Esophagus squamous epithelium (tissue), 5 donors: ENCODE results near the gene MRPL24. TPM values are rescaled to one million over a fixed set of nuclear protein-coding genes. Genes with fewer than 3 reads are reported as not detected.

Experiments
- DNase-seq: peaks from one replicate; lab custom pipeline; 2025; lab: John Stamatoyannopoulos, UW
- H3K27ac ChIP-seq, 4 donors: fragments of 200-600 bp; sonication (generic); one replicate each; pipeline ENCODE4 v1.5.1; 2016 to 2019; ENCODE audit warnings: mild to moderate bottlenecking in 1 of 4
- H3K27me3 ChIP-seq, 4 donors: fragments of 200-600 bp; sonication (generic); 1 replicate in 3 of 4; 2 replicates in 1 of 4; pipeline versions ENCODE4 v1.5.1 to v1.6.0; 2017 to 2021; ENCODE audit warnings: antibody characterized with exemption in 1 of 4
- H3K36me3 ChIP-seq, 3 donors: fragments of 200-600 bp; sonication (generic); one replicate each; pipeline ENCODE4 v1.5.1; 2016 to 2019
- H3K4me1 ChIP-seq, 3 donors: fragments of 200-600 bp; sonication (generic); one replicate each; pipeline ENCODE4 v1.5.1; 2017 to 2019
- H3K4me3 ChIP-seq, 4 donors: fragments of 200-600 bp; sonication (generic); 1 replicate in 3 of 4; 2 replicates in 1 of 4; pipeline ENCODE4 v1.5.1; 2016 to 2019; ENCODE audit warnings: mild to moderate bottlenecking in 2 of 4, moderate library complexity in 1 of 4
- H3K9me3 ChIP-seq, 3 donors: fragments of 200-600 bp; sonication (generic); one replicate each; pipeline ENCODE4 v1.5.1; 2016 to 2019
- CTCF ChIP-seq, 6 experiments: fragments of 450-650 bp in 4 of 6; fragments of 200-600 bp in 2 of 6; sonication (generic) in 2 of 6; IDR thresholded peaks; one replicate each; pipeline ENCODE4 v1.5.1; 2016 to 2019; ENCODE audit warnings: antibody characterized with exemption in 6 of 6, mild to moderate bottlenecking in 4 of 6, moderate library complexity in 4 of 6
- POLR2A ChIP-seq, 4 donors: fragments of 450-650 bp; IDR thresholded peaks; one replicate each; pipeline ENCODE4 v1.6.1; 2017; ENCODE audit warnings: antibody characterized with exemption in 4 of 4, mild to moderate bottlenecking in 4 of 4, moderate library complexity in 3 of 4
- WGBS, 2 donors: methylation state at CpG; one replicate each; pipeline ENCODE4 v1.1.5; 2018; 5-methylcytosine and 5-hydroxymethylcytosine counted together
- intact Hi-C: fragments of 100-400 bp; cut with DNase I; formaldehyde crosslinking; loops from one replicate; pipeline ENCODE4 v1.15.0; 2022
- total RNA-seq, 4 donors: library from RNA; depleted of rRNA; stranded (reverse); fragments of >200 nt; gene quantifications; one replicate each; pipeline ENCODE4 v1.1.0, GENCODE V29; 2016
- donor health status: DM: yes; HTN: yes; CAD: no.

The MRPL24 gene
- total RNA-seq, 4 donors from 2014 or later = 39.5 to 45.8 (median 42.3) TPM

GRCh38 chr1:156727492-156727891 is 13.4 kb downstream of the MRPL24 start:
- intact Hi-C loops = loop anchor here (5.0 kb wide), 1 partner anchor 35 kb away; no protein-coding TSS in a partner anchor
- Histone ChIP-seq H3K27ac (peak overlapping the region; percentile 97 to 99 (median 98)), H3K27me3 (no peaks in the 10 kb centered on the region), H3K4me1 (peaks cover 20 to 62% (median 34%) of the 10 kb centered on the region in 3 donors), H3K4me3 (peak overlapping the region; percentile 77 to 92 (median 87)), H3K9me3 (no peaks in the 10 kb centered on the region), H3K36me3 (peaks cover 13 to 41% (median 19%) of the 10 kb centered on the region in 3 donors)
- DNase-seq = no peak
- 23 to 30% methylated on average over 4 to 6 of the region's 7 CpGs for WGBS, 2 donors
- TF ChIP-seq POLR2A (IDR thresholded peaks at IDR 0.05) = no peak
- no peak for TF ChIP-seq CTCF (IDR thresholded peaks at IDR 0.05)

- TF ChIP-seq CTCF (IDR thresholded peaks at IDR 0.05) = peak in 5 of 6 experiments; percentile 49 to 72 (median 55)
- TF ChIP-seq POLR2A (IDR thresholded peaks at IDR 0.05) = no peak
- peak overlapping the region; percentile 24 to 99 (median 61) for H3K27ac ChIP-seq
- intact Hi-C loops = loop anchor here (5.0 kb wide), 1 partner anchor 34 kb away; no protein-coding TSS in a partner anchor
- peak overlapping the region; percentile 77 to 92 (median 87) for H3K4me3 ChIP-seq
- H3K27me3 ChIP-seq = no peaks in the 10 kb centered on the region
- no peaks in the 10 kb centered on the region for H3K9me3 ChIP-seq
- DNase-seq = no peak
- H3K4me1 ChIP-seq = peaks cover 20 to 62% (median 34%) of the 10 kb centered on the region in 3 donors
- H3K36me3 ChIP-seq = peaks cover 13 to 41% (median 19%) of the 10 kb centered on the region in 3 donors
- WGBS, 2 donors = 28 to 29% methylated on average over 15 of the region's 15 CpGs
Observed at GRCh38 chr1:156726549-156727226, 14.2 kb downstream of the MRPL24 start.

- no peak for DNase-seq
- Histone ChIP-seq H3K4me1 (peaks cover 20 to 62% (median 34%) of the 10 kb centered on the region in 3 donors), H3K27me3 (no peaks in the 10 kb centered on the region), H3K9me3 (no peaks in the 10 kb centered on the region), H3K36me3 (peaks cover 13 to 48% (median 19%) of the 10 kb centered on the region in 3 donors), H3K4me3 (peak overlapping the region; percentile 6 to 85 (median 53)), H3K27ac (peak overlapping the region; percentile 24 to 97 (median 29))
- intact Hi-C loops = loop anchor here (5.0 kb wide), 1 partner anchor 33 kb away; no protein-coding TSS in a partner anchor
- TF ChIP-seq POLR2A (IDR thresholded peaks at IDR 0.05) (no peak), CTCF (IDR thresholded peaks at IDR 0.05) (peak; percentile 85 to 96 (median 92))
- WGBS, 2 donors = 7 to 8% methylated on average over 18 of the region's 18 CpGs
Observed at GRCh38 chr1:156725683-156726280, 15.1 kb downstream of the MRPL24 start.

- H3K36me3 ChIP-seq = peaks cover 13 to 60% (median 19%) of the 10 kb centered on the region in 3 donors
- TF ChIP-seq POLR2A (IDR thresholded peaks at IDR 0.05) (no peak), CTCF (IDR thresholded peaks at IDR 0.05) (no peak)
- intact Hi-C loops = no loop called here
- H3K4me1 ChIP-seq = peaks cover 8 to 31% (median 17%) of the 10 kb centered on the region in 3 donors
- H3K4me3 ChIP-seq = no peak overlapping the region
- 93% methylated on average over 2 of the region's 4 CpGs; no CpG with 5 or more reads in 1 of the 2 donors for WGBS, 2 donors
- no peak for DNase-seq
- no peak overlapping the region for H3K27ac ChIP-seq
- H3K9me3 ChIP-seq = no peaks in the 10 kb centered on the region
- no peaks in the 10 kb centered on the region for H3K27me3 ChIP-seq
Observed at GRCh38 chr1:156721535-156721934, 19.4 kb downstream of the MRPL24 start.

- intact Hi-C loops = no loop called here
- no peaks in the 10 kb centered on the region for H3K9me3 ChIP-seq
- peaks cover 13 to 60% (median 19%) of the 10 kb centered on the region in 3 donors for H3K36me3 ChIP-seq
- WGBS, 2 donors = no CpG with 5 or more reads among the region's 2 CpGs
- no peaks in the 10 kb centered on the region for H3K27me3 ChIP-seq
- no peak overlapping the region for H3K27ac ChIP-seq
- H3K4me3 ChIP-seq = no peak overlapping the region
- no peak for DNase-seq
- TF ChIP-seq CTCF (IDR thresholded peaks at IDR 0.05) (no peak), POLR2A (IDR thresholded peaks at IDR 0.05) (no peak)
- H3K4me1 ChIP-seq = peaks cover 3 to 29% (median 13%) of the 10 kb centered on the region in 3 donors
Observed at GRCh38 chr1:156721131-156721530, 19.8 kb downstream of the MRPL24 start.
